ENCODE measurements around the gene PRDX5. TPM values are rescaled to one million over a fixed set of nuclear protein-coding genes. Genes with fewer than 3 reads are reported as not detected.

PRDX5 gene
- total RNA-seq, 4 donors from 2014 or later, result 152 to 381 (median 265) TPM

GRCh38 chr11:64352995-64353714 lies 35.2 kb downstream of the PRDX5 start:
- H3K9me3 ChIP-seq, result no peaks in the 10 kb centered on the region
- no peaks in the 10 kb centered on the region for H3K27me3 ChIP-seq
- 88% methylated on average over 33 of the region's 34 CpGs; no CpG with 5 or more reads in 1 of the 2 donors for WGBS, 2 donors (ENCODE audit: low coverage in 1 of 2)
- in situ Hi-C loops (cut with MboI; ENCODE audit: low pct_ligation_motif_present in 1 of 4, low pct_unique_long_range_greater_than_20kb in 1 of 4, low sequenced_read_pairs in 3 of 4), result no loop called here
- no peaks in the 10 kb centered on the region for H3K36me3 ChIP-seq
- no peak overlapping the region for H3K27ac ChIP-seq
- no peak for DNase-seq
- no peak overlapping the region for H3K4me3 ChIP-seq
- peaks cover 10 to 19% (median 15%) of the 10 kb centered on the region in 4 donors for H3K4me1 ChIP-seq
- intact Hi-C loops (cut with DNase I; ENCODE audit: low total_unique reads), result no loop called here
- TF ChIP-seq, protein P1, sequence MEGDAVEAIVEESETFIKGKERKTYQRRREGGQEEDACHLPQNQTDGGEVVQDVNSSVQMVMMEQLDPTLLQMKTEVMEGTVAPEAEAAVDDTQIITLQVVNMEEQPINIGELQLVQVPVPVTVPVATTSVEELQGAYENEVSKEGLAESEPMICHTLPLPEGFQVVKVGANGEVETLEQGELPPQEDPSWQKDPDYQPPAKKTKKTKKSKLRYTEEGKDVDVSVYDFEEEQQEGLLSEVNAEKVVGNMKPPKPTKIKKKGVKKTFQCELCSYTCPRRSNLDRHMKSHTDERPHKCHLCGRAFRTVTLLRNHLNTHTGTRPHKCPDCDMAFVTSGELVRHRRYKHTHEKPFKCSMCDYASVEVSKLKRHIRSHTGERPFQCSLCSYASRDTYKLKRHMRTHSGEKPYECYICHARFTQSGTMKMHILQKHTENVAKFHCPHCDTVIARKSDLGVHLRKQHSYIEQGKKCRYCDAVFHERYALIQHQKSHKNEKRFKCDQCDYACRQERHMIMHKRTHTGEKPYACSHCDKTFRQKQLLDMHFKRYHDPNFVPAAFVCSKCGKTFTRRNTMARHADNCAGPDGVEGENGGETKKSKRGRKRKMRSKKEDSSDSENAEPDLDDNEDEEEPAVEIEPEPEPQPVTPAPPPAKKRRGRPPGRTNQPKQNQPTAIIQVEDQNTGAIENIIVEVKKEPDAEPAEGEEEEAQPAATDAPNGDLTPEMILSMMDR (IDR thresholded peaks at IDR 0.05), result no peak
- no peak for TF ChIP-seq POLR2A (IDR thresholded peaks at IDR 0.05)
- TF ChIP-seq POLR2AphosphoS5 (IDR thresholded peaks at IDR 0.05), result no peak
- TF ChIP-seq EP300 (IDR thresholded peaks at IDR 0.05; ENCODE audit: low read depth), result no peak

DNA sequence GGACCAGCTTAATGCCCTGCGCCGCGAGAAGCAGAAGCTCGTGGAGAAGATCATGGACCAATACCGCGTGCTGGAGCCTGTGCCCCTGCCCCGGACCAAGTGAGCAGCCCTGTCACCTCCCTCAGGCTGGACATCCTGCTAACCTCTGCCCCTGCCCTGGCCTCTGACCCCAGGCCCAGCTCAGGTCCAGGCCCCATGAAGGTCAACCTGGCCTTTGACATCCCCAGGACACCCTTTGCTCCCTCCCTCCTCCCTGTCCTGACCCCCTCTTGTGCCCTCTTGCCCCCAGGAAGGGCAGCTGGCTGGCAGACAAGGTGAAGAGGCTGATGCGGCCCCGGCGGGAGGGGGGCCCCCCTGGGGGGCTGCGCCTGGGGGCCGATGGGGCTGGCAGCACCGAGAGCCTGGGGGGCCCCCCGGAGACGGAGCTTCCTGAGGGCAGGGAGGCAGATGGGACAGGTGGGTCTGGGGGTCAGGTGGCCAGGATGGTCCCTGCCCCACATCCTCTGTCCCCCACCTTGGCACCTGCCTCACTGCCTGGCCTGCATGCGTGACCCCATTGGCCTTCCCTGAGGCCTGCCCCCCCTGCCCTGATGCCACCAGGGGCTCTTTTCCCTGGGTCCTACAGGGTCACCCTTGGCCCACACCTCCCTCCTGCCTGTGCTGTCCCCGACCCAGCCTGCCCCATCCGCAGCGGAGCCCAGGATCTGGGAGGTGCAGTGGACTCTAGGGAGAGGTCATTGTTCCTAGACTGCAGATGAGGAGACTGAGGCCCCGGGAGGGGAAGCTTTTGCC lies 36.0 kb downstream of the PRDX5 start:
- Histone ChIP-seq H3K27ac (no peak overlapping the region), H3K9me3 (no peaks in the 10 kb centered on the region), H3K36me3 (no peaks in the 10 kb centered on the region), H3K4me1 (peaks cover 15 to 26% (median 22%) of the 10 kb centered on the region in 4 donors), H3K4me3 (no peak overlapping the region), H3K27me3 (no peaks in the 10 kb centered on the region)
- TF ChIP-seq, protein P1 (IDR thresholded peaks at IDR 0.05), result no peak
- TF ChIP-seq POLR2A (IDR thresholded peaks at IDR 0.05) (no peak), EP300 (IDR thresholded peaks at IDR 0.05; ENCODE audit: low read depth) (no peak), POLR2AphosphoS5 (IDR thresholded peaks at IDR 0.05) (no peak)
- no peak for DNase-seq
- intact Hi-C loops (cut with DNase I; ENCODE audit: low total_unique reads), result no loop called here
- WGBS, 2 donors (ENCODE audit: low coverage in 1 of 2), result 90 to 100% methylated on average over 2 to 14 of the region's 20 CpGs
- in situ Hi-C loops (cut with MboI; ENCODE audit: low pct_ligation_motif_present in 1 of 4, low pct_unique_long_range_greater_than_20kb in 1 of 4, low sequenced_read_pairs in 3 of 4), result no loop called here

DNA sequence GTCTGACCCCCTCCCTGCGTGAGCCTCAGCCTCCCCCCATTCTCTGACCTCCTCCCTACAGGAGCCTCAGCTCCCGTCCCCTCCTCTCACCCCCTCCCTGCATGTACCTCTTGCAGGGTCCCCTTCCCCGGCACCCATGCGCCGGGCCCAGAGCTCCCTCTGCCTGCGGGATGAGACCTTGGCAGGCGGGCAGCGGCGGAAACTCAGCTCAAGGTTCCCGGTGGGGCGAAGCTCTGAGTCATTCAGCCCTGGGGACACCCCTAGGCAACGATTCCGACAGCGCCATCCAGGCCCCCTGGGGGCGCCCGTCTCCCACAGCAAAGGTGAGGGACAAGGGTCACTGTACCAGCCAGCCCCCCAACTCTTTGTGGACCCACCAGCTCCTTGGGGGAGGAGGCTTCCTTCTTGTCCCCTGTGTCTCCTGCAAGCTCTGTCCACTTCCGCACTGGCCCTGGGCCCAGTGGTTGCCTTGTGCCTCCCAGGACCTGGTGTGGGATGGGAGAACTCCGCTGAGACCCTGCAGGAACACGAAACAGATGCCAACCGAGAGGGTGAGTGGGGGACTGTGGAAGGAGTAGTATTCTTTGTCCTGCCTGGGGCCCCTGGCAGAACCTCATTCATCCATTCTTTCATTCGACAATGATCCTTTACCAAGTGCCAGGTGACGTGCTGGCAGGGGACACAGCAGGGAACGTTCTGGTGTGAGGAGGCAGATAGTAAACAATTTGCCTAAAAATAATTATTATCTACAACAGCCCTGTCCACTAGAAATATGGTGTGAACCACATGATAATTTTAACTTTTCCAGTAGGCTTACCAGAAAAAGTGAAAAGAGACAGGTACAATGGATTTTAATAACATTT lies 37.4 kb downstream of the PRDX5 start:
- Histone ChIP-seq H3K9me3 (no peaks in the 10 kb centered on the region), H3K27me3 (no peaks in the 10 kb centered on the region), H3K4me1 (peaks cover 21 to 37% (median 33%) of the 10 kb centered on the region in 4 donors), H3K4me3 (peak overlapping the region in 1 of 4 donors; percentile 28), H3K36me3 (no peaks in the 10 kb centered on the region), H3K27ac (peak overlapping the region; percentile 15 to 73 (median 54))
- in situ Hi-C loops (cut with MboI; ENCODE audit: low pct_ligation_motif_present in 1 of 4, low pct_unique_long_range_greater_than_20kb in 1 of 4, low sequenced_read_pairs in 3 of 4), result no loop called here
- 39 to 46% methylated on average over 7 to 22 of the region's 23 CpGs for WGBS, 2 donors (ENCODE audit: low coverage in 1 of 2)
- peak; percentile 66 for DNase-seq
- TF ChIP-seq POLR2AphosphoS5 (IDR thresholded peaks at IDR 0.05) (no peak), EP300 (IDR thresholded peaks at IDR 0.05; ENCODE audit: low read depth) (no peak), POLR2A (IDR thresholded peaks at IDR 0.05) (peak; percentile 51)
- TF ChIP-seq, protein P1 (IDR thresholded peaks at IDR 0.05), result peak; percentile 53 to 83 (median 66)
- intact Hi-C loops (cut with DNase I; ENCODE audit: low total_unique reads), result no loop called here

Data from transverse colon (tissue), 4 donors.